HEK293 (cell line): ENCODE measurements around the gene BCAT1.

Experiments
- CTCF ChIA-PET: fragments of 350-600 bp; formaldehyde crosslinking; extraction: SDS; loops from one replicate; lab custom pipeline; 2021; ENCODE audit warnings: antibody characterized with exemption; lab: Yijun Ruan, JAX
- POLR2A ChIA-PET: fragments of 300-600 bp; formaldehyde crosslinking; extraction: SDS; loops from one replicate; lab custom pipeline; 2020; ENCODE audit warnings: antibody characterized with exemption, inconsistent platforms; lab: Yijun Ruan, JAX
- H3K27ac ChIP-seq: fragments of 200-500 bp; sonication (Bioruptor generic); 2 replicates; pipeline ENCODE4 v1.5.1; 2014; ENCODE audit warnings: low read depth, low read length, control low read depth, inconsistent platforms; ENCODE audit errors: extremely low read depth
- H3K36me3 ChIP-seq, 2 experiments: fragments of 200-500 bp in 1 of 2; sonication (Bioruptor generic) in 1 of 2; 1 replicate in 1 of 2; 2 replicates in 1 of 2; pipeline ENCODE4 v1.5.1; 2014 to 2017; ENCODE audit warnings: inconsistent platforms in 2 of 2, low read length in 2 of 2; ENCODE audit not compliant: control insufficient read depth in 2 of 2, insufficient read depth in 1 of 2
- H3K4me1 ChIP-seq: fragments of 200-500 bp; sonication (Bioruptor generic); 2 replicates; pipeline ENCODE4 v1.5.1; 2014; ENCODE audit warnings: mild to moderate bottlenecking, low read length, inconsistent platforms; ENCODE audit not compliant: control insufficient read depth, insufficient read depth
- H3K4me3 ChIP-seq: 2 replicates; pipeline ENCODE4 v1.5.1; 2011; ENCODE audit warnings: low read depth, mild to moderate bottlenecking, control low read depth, low read length, moderate library complexity
- H3K9me3 ChIP-seq: fragments of 200-500 bp; sonication (Bioruptor generic); 2 replicates; pipeline ENCODE4 v1.5.1; 2014; ENCODE audit warnings: low read depth, low read length, inconsistent platforms; ENCODE audit not compliant: control insufficient read depth, insufficient read depth
- BCL11A ChIP-seq: fragments of 450-650 bp; formaldehyde crosslinking; IDR thresholded peaks from 2 replicates; pipeline ENCODE4 v1.5.1; 2016; ENCODE audit warnings: low read depth, missing biosample characterization, missing genetic modification characterization
- GLI4 ChIP-seq: fragments of 450-650 bp; formaldehyde crosslinking; IDR thresholded peaks from 2 replicates; pipeline ENCODE4 v1.5.1; 2016; ENCODE audit warnings: missing biosample characterization, missing genetic modification characterization
- KLF9 ChIP-seq: fragments of 450-650 bp; formaldehyde crosslinking; IDR thresholded peaks from 2 replicates; pipeline ENCODE4 v1.5.1; 2016; ENCODE audit warnings: missing biosample characterization, missing genetic modification characterization, low read depth
- SP3 ChIP-seq: fragments of 450-650 bp; formaldehyde crosslinking; IDR thresholded peaks from 2 replicates; pipeline ENCODE4 v1.5.1; 2016; ENCODE audit warnings: missing biosample characterization, missing genetic modification characterization
- ZEB2 ChIP-seq: fragments of 450-650 bp; formaldehyde crosslinking; IDR thresholded peaks from 2 replicates; pipeline ENCODE4 v1.5.1; 2016; ENCODE audit warnings: missing biosample characterization, missing genetic modification characterization
- ZNF133 ChIP-seq: fragments of 450-650 bp; formaldehyde crosslinking; IDR thresholded peaks from 2 replicates; pipeline ENCODE4 v1.5.1; 2016; ENCODE audit warnings: missing biosample characterization, missing genetic modification characterization
- ZNF146 ChIP-seq: fragments of 450-650 bp; formaldehyde crosslinking; IDR thresholded peaks from 2 replicates; pipeline ENCODE4 v1.5.1; 2016; ENCODE audit warnings: missing biosample characterization, missing genetic modification characterization
- ZNF155 ChIP-seq: fragments of 450-650 bp; formaldehyde crosslinking; IDR thresholded peaks from 2 replicates; pipeline ENCODE4 v1.5.1; 2016; ENCODE audit warnings: missing biosample characterization, missing genetic modification characterization
- ZNF202 ChIP-seq: fragments of 450-650 bp; formaldehyde crosslinking; IDR thresholded peaks from 2 replicates; pipeline ENCODE4 v1.5.1; 2016; ENCODE audit warnings: missing biosample characterization, missing genetic modification characterization, borderline replicate concordance
- ZNF221 ChIP-seq: fragments of 450-650 bp; formaldehyde crosslinking; IDR thresholded peaks from 2 replicates; pipeline ENCODE4 v1.5.1; 2017; ENCODE audit warnings: missing biosample characterization, missing genetic modification characterization, borderline replicate concordance
- ZNF354C ChIP-seq: fragments of 450-650 bp; formaldehyde crosslinking; IDR thresholded peaks from 2 replicates; pipeline ENCODE4 v1.5.1; 2016; ENCODE audit warnings: missing biosample characterization, missing genetic modification characterization, low read depth, borderline replicate concordance
- ZNF37A ChIP-seq: fragments of 450-650 bp; IDR thresholded peaks from 2 replicates; pipeline ENCODE4 v1.5.1; 2018; ENCODE audit warnings: missing biosample characterization, missing genetic modification characterization
- ZNF391 ChIP-seq: fragments of 450-650 bp; formaldehyde crosslinking; IDR thresholded peaks from 2 replicates; pipeline ENCODE4 v1.5.1; 2016; ENCODE audit warnings: low read depth, missing biosample characterization, missing genetic modification characterization, borderline replicate concordance
- ZNF473 ChIP-seq: fragments of 450-650 bp; formaldehyde crosslinking; IDR thresholded peaks from 2 replicates; pipeline ENCODE4 v1.5.1; 2017; ENCODE audit warnings: missing biosample characterization, missing genetic modification characterization
- ZNF501 ChIP-seq: fragments of 450-650 bp; formaldehyde crosslinking; IDR thresholded peaks from 2 replicates; pipeline ENCODE4 v1.5.1; 2016; ENCODE audit warnings: missing biosample characterization, missing genetic modification characterization
- ZNF629 ChIP-seq: fragments of 450-650 bp; formaldehyde crosslinking; IDR thresholded peaks from 2 replicates; pipeline ENCODE4 v1.5.1; 2017; ENCODE audit warnings: missing biosample characterization, missing genetic modification characterization
- ZNF791 ChIP-seq: fragments of 450-650 bp; formaldehyde crosslinking; IDR thresholded peaks from 2 replicates; pipeline ENCODE4 v1.5.1; 2016; ENCODE audit warnings: missing biosample characterization, missing genetic modification characterization
- TF ChIP-seq, protein P1 (sequence below): fragments of 450-650 bp; formaldehyde crosslinking; IDR thresholded peaks from 2 replicates; pipeline ENCODE4 v1.5.1; 2016; ENCODE audit warnings: missing biosample characterization, missing genetic modification characterization, borderline replicate concordance
- TF ChIP-seq, protein P2 (sequence below): fragments of 450-650 bp; formaldehyde crosslinking; IDR thresholded peaks from 2 replicates; pipeline ENCODE4 v1.5.1; 2016; ENCODE audit warnings: missing biosample characterization, missing genetic modification characterization
- TF ChIP-seq, protein P3 (sequence below): fragments of 450-650 bp; formaldehyde crosslinking; IDR thresholded peaks from 2 replicates; pipeline ENCODE4 v1.5.1; 2016; ENCODE audit warnings: missing biosample characterization, missing genetic modification characterization

The BCAT1 gene

DNA sequence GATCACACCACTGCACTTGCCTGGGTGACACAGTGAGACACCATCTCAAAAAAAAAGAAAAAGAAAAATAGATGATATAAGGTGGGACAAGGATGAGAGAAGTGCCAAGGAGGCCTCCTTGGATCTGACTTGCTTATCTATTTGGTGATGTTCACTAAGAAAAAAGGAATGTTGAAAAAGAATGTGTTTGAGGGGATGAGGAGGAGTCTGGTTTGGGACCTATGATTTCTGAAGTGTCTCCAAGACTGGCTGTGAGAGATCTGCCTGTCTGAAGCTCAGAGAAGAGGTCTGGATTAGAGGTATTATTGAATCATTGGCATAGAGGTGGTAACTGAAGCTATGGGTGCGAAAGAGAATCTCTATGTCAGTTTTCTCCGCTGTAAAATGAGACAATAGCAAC is 42.8 kb downstream of the BCAT1 start:
- Histone ChIP-seq H3K27ac (no peak overlapping the region), H3K4me1 (no peaks in the 10 kb centered on the region), H3K9me3 (no peaks in the 10 kb centered on the region), H3K36me3 (no peaks in the 10 kb centered on the region), H3K4me3 (no peak overlapping the region)
- POLR2A ChIA-PET, result interaction anchor here (0.5 kb wide), 1 partner anchor 39 kb away, joined by 4 read pairs; no protein-coding TSS in a partner anchor
- CTCF ChIA-PET, result interaction anchor here (0.6 kb wide), 1 partner anchor 287 kb away, joined by 3 read pairs; no protein-coding TSS in a partner anchor
- no peak for TF ChIP-seq ZEB2 (tag by site-specific recombination)
- TF ChIP-seq ZNF146, result no peak
- TF ChIP-seq, protein P1, sequence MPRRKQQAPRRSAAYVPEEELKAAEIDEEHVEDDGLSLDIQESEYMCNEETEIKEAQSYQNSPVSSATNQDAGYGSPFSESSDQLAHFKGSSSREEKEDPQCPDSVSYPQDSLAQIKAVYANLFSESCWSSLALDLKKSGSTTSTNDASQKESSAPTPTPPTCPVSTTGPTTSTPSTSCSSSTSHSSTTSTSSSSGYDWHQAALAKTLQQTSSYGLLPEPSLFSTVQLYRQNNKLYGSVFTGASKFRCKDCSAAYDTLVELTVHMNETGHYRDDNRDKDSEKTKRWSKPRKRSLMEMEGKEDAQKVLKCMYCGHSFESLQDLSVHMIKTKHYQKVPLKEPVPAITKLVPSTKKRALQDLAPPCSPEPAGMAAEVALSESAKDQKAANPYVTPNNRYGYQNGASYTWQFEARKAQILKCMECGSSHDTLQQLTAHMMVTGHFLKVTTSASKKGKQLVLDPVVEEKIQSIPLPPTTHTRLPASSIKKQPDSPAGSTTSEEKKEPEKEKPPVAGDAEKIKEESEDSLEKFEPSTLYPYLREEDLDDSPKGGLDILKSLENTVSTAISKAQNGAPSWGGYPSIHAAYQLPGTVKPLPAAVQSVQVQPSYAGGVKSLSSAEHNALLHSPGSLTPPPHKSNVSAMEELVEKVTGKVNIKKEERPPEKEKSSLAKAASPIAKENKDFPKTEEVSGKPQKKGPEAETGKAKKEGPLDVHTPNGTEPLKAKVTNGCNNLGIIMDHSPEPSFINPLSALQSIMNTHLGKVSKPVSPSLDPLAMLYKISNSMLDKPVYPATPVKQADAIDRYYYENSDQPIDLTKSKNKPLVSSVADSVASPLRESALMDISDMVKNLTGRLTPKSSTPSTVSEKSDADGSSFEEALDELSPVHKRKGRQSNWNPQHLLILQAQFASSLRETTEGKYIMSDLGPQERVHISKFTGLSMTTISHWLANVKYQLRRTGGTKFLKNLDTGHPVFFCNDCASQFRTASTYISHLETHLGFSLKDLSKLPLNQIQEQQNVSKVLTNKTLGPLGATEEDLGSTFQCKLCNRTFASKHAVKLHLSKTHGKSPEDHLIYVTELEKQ (tag by site-specific recombination), result no peak
- TF ChIP-seq KLF9 (tag by site-specific recombination), result no peak
- TF ChIP-seq ZNF37A, result no peak
- TF ChIP-seq, protein P2, sequence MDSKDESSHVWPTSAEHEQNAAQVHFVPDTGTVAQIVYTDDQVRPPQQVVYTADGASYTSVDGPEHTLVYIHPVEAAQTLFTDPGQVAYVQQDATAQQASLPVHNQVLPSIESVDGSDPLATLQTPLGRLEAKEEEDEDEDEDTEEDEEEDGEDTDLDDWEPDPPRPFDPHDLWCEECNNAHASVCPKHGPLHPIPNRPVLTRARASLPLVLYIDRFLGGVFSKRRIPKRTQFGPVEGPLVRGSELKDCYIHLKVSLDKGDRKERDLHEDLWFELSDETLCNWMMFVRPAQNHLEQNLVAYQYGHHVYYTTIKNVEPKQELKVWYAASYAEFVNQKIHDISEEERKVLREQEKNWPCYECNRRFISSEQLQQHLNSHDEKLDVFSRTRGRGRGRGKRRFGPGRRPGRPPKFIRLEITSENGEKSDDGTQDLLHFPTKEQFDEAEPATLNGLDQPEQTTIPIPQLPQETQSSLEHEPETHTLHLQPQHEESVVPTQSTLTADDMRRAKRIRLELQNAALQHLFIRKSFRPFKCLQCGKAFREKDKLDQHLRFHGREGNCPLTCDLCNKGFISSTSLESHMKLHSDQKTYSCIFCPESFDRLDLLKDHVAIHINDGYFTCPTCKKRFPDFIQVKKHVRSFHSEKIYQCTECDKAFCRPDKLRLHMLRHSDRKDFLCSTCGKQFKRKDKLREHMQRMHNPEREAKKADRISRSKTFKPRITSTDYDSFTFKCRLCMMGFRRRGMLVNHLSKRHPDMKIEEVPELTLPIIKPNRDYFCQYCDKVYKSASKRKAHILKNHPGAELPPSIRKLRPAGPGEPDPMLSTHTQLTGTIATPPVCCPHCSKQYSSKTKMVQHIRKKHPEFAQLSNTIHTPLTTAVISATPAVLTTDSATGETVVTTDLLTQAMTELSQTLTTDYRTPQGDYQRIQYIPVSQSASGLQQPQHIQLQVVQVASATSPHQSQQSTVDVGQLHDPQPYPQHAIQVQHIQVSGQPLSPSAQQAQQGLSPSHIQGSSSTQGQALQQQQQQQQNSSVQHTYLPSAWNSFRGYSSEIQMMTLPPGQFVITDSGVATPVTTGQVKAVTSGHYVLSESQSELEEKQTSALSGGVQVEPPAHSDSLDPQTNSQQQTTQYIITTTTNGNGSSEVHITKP (tag by site-specific recombination), result no peak
- no peak for TF ChIP-seq ZNF133 (tag by site-specific recombination)
- no peak for TF ChIP-seq ZNF155 (tag by site-specific recombination)
- TF ChIP-seq ZNF391 (tag by site-specific recombination), result no peak
- TF ChIP-seq ZNF221 (tag by site-specific recombination), result no peak
- TF ChIP-seq ZNF501 (tag by site-specific recombination), result no peak
- no peak for TF ChIP-seq BCL11A
- no peak for TF ChIP-seq ZNF354C (tag by site-specific recombination)
- no peak for TF ChIP-seq ZNF791 (tag by site-specific recombination)
- TF ChIP-seq ZNF202, result no peak
- TF ChIP-seq GLI4, result no peak
- no peak for TF ChIP-seq SP3 (tag by site-specific recombination)
- no peak for TF ChIP-seq ZNF473 (tag by site-specific recombination)
- TF ChIP-seq, protein P3, sequence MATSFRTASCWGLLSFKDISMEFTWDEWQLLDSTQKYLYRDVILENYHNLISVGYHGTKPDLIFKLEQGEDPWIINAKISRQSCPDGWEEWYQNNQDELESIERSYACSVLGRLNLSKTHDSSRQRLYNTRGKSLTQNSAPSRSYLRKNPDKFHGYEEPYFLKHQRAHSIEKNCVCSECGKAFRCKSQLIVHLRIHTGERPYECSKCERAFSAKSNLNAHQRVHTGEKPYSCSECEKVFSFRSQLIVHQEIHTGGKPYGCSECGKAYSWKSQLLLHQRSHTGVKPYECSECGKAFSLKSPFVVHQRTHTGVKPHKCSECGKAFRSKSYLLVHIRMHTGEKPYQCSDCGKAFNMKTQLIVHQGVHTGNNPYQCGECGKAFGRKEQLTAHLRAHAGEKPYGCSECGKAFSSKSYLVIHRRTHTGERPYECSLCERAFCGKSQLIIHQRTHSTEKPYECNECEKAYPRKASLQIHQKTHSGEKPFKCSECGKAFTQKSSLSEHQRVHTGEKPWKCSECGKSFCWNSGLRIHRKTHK, result no peak
- TF ChIP-seq ZNF629 (tag by site-specific recombination), result no peak
